ENCODE measurements around the gene RAD51D.
"Not testable (repeated sequence)": the region's sequence is repeated elsewhere in the genome, so short reads cannot be mapped to it uniquely, and the experiment has no call there.

RAD51D gene

DNA sequence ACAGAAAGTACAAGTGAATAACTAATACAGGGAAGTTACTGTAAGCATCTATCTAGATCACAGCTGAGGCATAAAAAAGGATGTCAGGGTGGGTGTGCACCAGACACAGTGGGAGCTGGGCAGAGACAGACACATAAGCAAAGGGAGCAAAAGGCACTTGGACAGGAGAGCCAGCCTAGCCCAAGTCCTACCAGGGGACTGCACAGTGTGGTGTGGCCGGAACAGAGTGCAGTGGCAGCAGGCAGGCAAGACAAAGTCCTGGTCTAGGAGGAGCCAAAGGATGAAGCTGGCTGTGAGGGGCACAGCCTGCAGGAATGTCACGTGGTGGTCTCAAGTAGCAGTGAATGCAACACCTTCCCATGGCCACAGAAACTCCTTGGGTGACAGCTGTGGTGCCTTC is 21.9 kb downstream of the RAD51D start:
- TF ChIP-seq, protein P1, sequence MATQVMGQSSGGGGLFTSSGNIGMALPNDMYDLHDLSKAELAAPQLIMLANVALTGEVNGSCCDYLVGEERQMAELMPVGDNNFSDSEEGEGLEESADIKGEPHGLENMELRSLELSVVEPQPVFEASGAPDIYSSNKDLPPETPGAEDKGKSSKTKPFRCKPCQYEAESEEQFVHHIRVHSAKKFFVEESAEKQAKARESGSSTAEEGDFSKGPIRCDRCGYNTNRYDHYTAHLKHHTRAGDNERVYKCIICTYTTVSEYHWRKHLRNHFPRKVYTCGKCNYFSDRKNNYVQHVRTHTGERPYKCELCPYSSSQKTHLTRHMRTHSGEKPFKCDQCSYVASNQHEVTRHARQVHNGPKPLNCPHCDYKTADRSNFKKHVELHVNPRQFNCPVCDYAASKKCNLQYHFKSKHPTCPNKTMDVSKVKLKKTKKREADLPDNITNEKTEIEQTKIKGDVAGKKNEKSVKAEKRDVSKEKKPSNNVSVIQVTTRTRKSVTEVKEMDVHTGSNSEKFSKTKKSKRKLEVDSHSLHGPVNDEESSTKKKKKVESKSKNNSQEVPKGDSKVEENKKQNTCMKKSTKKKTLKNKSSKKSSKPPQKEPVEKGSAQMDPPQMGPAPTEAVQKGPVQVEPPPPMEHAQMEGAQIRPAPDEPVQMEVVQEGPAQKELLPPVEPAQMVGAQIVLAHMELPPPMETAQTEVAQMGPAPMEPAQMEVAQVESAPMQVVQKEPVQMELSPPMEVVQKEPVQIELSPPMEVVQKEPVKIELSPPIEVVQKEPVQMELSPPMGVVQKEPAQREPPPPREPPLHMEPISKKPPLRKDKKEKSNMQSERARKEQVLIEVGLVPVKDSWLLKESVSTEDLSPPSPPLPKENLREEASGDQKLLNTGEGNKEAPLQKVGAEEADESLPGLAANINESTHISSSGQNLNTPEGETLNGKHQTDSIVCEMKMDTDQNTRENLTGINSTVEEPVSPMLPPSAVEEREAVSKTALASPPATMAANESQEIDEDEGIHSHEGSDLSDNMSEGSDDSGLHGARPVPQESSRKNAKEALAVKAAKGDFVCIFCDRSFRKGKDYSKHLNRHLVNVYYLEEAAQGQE (IDR thresholded peaks at IDR 0.05; ENCODE audit: insufficient replicate concordance, low read depth), result no peak
- TF ChIP-seq GABPA (IDR thresholded peaks at IDR 0.05; ENCODE audit: low read depth) (no peak), POLR2AphosphoS5 (IDR thresholded peaks at IDR 0.05; ENCODE audit: low read depth) (no peak), SPI1 (IDR thresholded peaks at IDR 0.05; ENCODE audit: borderline replicate concordance, low read depth) (no peak)
- TF ChIP-seq, protein P2, sequence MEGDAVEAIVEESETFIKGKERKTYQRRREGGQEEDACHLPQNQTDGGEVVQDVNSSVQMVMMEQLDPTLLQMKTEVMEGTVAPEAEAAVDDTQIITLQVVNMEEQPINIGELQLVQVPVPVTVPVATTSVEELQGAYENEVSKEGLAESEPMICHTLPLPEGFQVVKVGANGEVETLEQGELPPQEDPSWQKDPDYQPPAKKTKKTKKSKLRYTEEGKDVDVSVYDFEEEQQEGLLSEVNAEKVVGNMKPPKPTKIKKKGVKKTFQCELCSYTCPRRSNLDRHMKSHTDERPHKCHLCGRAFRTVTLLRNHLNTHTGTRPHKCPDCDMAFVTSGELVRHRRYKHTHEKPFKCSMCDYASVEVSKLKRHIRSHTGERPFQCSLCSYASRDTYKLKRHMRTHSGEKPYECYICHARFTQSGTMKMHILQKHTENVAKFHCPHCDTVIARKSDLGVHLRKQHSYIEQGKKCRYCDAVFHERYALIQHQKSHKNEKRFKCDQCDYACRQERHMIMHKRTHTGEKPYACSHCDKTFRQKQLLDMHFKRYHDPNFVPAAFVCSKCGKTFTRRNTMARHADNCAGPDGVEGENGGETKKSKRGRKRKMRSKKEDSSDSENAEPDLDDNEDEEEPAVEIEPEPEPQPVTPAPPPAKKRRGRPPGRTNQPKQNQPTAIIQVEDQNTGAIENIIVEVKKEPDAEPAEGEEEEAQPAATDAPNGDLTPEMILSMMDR (IDR thresholded peaks at IDR 0.05; ENCODE audit: insufficient read depth, low read length), result no peak
- no peak for DNase-seq (ENCODE audit: low read depth in 1 of 2, low spot score in 1 of 2)
- H3K27me3 ChIP-seq (ENCODE audit: insufficient read depth, poor library complexity, severe bottlenecking), result no peaks in the 10 kb centered on the region
- no peak overlapping the region for H3K27ac ChIP-seq (replicated peaks)
- no peak overlapping the region for H3K4me3 ChIP-seq (replicated peaks; ENCODE audit: insufficient read depth, low read length)

DNA sequence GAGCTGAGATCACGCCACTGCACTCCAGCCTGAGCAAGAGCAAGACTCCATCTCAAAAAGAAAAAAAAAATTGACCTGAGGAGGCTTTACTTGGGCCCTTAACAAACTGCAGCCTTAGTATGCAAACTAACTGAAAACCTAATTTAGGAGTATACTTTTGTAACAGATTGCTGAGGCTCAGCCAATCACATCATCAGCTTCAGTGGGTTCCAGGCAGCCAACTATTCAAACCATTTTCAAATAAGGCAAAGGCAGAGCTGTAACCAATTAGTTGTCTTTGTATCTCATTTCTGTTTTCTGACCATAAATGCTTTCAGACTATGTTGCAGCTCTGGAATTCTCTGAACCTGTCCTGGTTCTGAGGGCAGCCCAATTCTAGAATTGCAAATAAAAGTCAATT is 23.9 kb downstream of the RAD51D start:
- no peak for DNase-seq (ENCODE audit: low read depth in 1 of 2, low spot score in 1 of 2)
- no peak overlapping the region for H3K27ac ChIP-seq (replicated peaks)
- no peaks in the 10 kb centered on the region for H3K27me3 ChIP-seq (ENCODE audit: insufficient read depth, poor library complexity, severe bottlenecking)
- H3K4me3 ChIP-seq (replicated peaks; ENCODE audit: insufficient read depth, low read length), result no peak overlapping the region
- TF ChIP-seq POLR2AphosphoS5 (IDR thresholded peaks at IDR 0.05; ENCODE audit: low read depth) (no peak), GABPA (IDR thresholded peaks at IDR 0.05; ENCODE audit: low read depth) (no peak), SPI1 (IDR thresholded peaks at IDR 0.05; ENCODE audit: borderline replicate concordance, low read depth) (no peak)
- TF ChIP-seq, protein P2 (IDR thresholded peaks at IDR 0.05; ENCODE audit: insufficient read depth, low read length), result no peak
- TF ChIP-seq, protein P1 (IDR thresholded peaks at IDR 0.05; ENCODE audit: insufficient replicate concordance, low read depth), result no peak

GRCh38 chr17:35094902-35095301 is 24.8 kb downstream of the RAD51D start:
- H3K4me3 ChIP-seq (replicated peaks; ENCODE audit: insufficient read depth, low read length), result no peak overlapping the region
- TF ChIP-seq, protein P1 (IDR thresholded peaks at IDR 0.05; ENCODE audit: insufficient replicate concordance, low read depth), result no peak
- no peak for TF ChIP-seq SPI1 (IDR thresholded peaks at IDR 0.05; ENCODE audit: borderline replicate concordance, low read depth)
- TF ChIP-seq POLR2AphosphoS5 (IDR thresholded peaks at IDR 0.05; ENCODE audit: low read depth), result no peak
- TF ChIP-seq GABPA (IDR thresholded peaks at IDR 0.05; ENCODE audit: low read depth), result no peak
- TF ChIP-seq, protein P2 (IDR thresholded peaks at IDR 0.05; ENCODE audit: insufficient read depth, low read length), result no peak
- no peak overlapping the region for H3K27ac ChIP-seq (replicated peaks)
- H3K27me3 ChIP-seq (ENCODE audit: insufficient read depth, poor library complexity, severe bottlenecking), result no peaks in the 10 kb centered on the region
- no peak for DNase-seq (ENCODE audit: low read depth in 1 of 2, low spot score in 1 of 2)

- not testable (repeated sequence) for H3K27me3 ChIP-seq (ENCODE audit: insufficient read depth, poor library complexity, severe bottlenecking); H3K4me3 ChIP-seq (replicated peaks; ENCODE audit: insufficient read depth, low read length); H3K27ac ChIP-seq (replicated peaks); DNase-seq (ENCODE audit: low read depth in 1 of 2, low spot score in 1 of 2)
Measured at GRCh38 chr17:35090707-35091106, 29.0 kb downstream of the RAD51D start.
